Measurements from ENCODE around the gene PRLR. TPM values are rescaled to one million over a fixed set of nuclear protein-coding genes. Genes with fewer than 3 reads are reported as not detected.

The PRLR gene
- total RNA-seq, 1 donor from 2014 or later, result 0.93 TPM

DNA sequence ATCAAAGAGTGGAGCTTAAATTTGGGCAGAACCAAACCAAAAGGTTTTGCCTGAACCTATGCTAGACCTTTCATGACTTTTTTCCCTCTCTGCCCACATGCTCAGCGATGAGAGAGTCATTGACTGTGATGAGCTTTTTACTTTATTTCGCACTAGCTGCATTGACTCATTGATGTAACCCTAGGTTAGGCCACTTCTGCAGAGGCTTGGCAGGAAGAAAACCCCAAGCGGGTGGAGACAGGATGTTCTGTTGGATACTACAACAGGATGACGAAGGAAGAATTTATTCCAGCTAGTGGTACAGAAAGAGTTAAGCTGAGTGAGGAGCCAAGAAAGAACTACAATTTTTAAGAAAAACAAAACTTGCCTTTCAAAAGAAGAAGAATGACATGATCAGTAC is 201.0 kb downstream of the PRLR start:
- Mint-ChIP-seq H3K27me3 (ENCODE audit: low read depth, unreplicated experiment) (peaks cover 4% of the 10 kb centered on the region), H3K9me3 (ENCODE audit: unreplicated experiment) (no peaks in the 10 kb centered on the region), H3K4me1 (ENCODE audit: low read depth, unreplicated experiment) (peaks cover 11% of the 10 kb centered on the region), H3K4me3 (ENCODE audit: unreplicated experiment) (no peak overlapping the region), H3K36me3 (ENCODE audit: low read depth, unreplicated experiment) (no peaks in the 10 kb centered on the region), H3K27ac (ENCODE audit: unreplicated experiment) (no peak overlapping the region)
- H3K36me3 ChIP-seq (ENCODE audit: insufficient read depth, low read length), result no peaks in the 10 kb centered on the region
- H3K27me3 ChIP-seq (ENCODE audit: insufficient read depth, low read length), result no peaks in the 10 kb centered on the region
- peak overlapping the region; percentile 57 for H3K27ac ChIP-seq (ENCODE audit: low read depth, low read length)
- H3K4me2 ChIP-seq (ENCODE audit: low read length), result peak overlapping the region; percentile 53
- H3K4me3 ChIP-seq (ENCODE audit: insufficient read depth, low read depth, low read length), result no peak overlapping the region
- H3K79me2 ChIP-seq (ENCODE audit: insufficient read depth, low read length), result no peaks in the 10 kb centered on the region
- DNase-seq (ENCODE audit: low read depth) (peak; percentile 80), FAIRE-seq (no peak)
- no peaks in the 10 kb centered on the region for H4K20me1 ChIP-seq (ENCODE audit: insufficient read depth, low read length)
- no peak overlapping the region for H2AFZ ChIP-seq (ENCODE audit: low read depth, low read length)
- TF ChIP-seq, protein P1, sequence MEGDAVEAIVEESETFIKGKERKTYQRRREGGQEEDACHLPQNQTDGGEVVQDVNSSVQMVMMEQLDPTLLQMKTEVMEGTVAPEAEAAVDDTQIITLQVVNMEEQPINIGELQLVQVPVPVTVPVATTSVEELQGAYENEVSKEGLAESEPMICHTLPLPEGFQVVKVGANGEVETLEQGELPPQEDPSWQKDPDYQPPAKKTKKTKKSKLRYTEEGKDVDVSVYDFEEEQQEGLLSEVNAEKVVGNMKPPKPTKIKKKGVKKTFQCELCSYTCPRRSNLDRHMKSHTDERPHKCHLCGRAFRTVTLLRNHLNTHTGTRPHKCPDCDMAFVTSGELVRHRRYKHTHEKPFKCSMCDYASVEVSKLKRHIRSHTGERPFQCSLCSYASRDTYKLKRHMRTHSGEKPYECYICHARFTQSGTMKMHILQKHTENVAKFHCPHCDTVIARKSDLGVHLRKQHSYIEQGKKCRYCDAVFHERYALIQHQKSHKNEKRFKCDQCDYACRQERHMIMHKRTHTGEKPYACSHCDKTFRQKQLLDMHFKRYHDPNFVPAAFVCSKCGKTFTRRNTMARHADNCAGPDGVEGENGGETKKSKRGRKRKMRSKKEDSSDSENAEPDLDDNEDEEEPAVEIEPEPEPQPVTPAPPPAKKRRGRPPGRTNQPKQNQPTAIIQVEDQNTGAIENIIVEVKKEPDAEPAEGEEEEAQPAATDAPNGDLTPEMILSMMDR (IDR thresholded peaks at IDR 0.05; ENCODE audit: insufficient read depth, low read depth, low read length), result no peak
- no peak for TF ChIP-seq EZH2 (IDR thresholded peaks at IDR 0.05; ENCODE audit: insufficient read depth, low read length)
- no peaks in the 10 kb centered on the region for H3K9me3 ChIP-seq (ENCODE audit: insufficient read depth, low read depth, low read length)
- H3K4me1 ChIP-seq (ENCODE audit: insufficient read depth, low read length), result peaks cover 13% of the 10 kb centered on the region
- H3K9ac ChIP-seq (ENCODE audit: low read length), result no peak overlapping the region

DNA sequence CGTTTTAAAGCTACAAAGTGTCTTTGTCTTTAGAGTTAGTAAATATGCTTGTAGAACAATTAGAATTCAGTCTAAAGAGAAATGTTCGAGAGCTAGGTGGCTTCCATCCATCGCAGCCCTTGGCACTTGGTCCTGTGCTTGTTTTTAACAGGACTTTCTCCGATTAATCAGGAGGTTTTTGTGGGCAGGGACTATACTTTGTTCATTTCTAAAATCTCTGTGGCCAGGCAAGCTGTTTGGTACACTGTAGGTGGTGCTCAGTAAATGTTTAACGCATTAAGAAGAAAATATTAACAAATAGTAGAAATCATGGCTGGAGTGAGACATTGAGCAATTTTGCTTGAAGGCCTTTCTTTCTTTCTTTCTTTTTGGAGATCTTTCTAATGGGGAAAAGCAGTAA is 203.3 kb downstream of the PRLR start:
- H3K4me1 ChIP-seq (ENCODE audit: insufficient read depth, low read length), result peaks cover 13% of the 10 kb centered on the region
- no peaks in the 10 kb centered on the region for H3K79me2 ChIP-seq (ENCODE audit: insufficient read depth, low read length)
- no peak overlapping the region for H3K27ac ChIP-seq (ENCODE audit: low read depth, low read length)
- no peak overlapping the region for H3K27ac Mint-ChIP-seq (ENCODE audit: unreplicated experiment)
- DNase-seq (ENCODE audit: low read depth) (no peak), FAIRE-seq (no peak)
- H3K4me1 Mint-ChIP-seq (ENCODE audit: low read depth, unreplicated experiment), result peaks cover 11% of the 10 kb centered on the region
- no peak overlapping the region for H3K4me2 ChIP-seq (ENCODE audit: low read length)
- no peaks in the 10 kb centered on the region for H3K27me3 ChIP-seq (ENCODE audit: insufficient read depth, low read length)
- no peak for TF ChIP-seq EZH2 (IDR thresholded peaks at IDR 0.05; ENCODE audit: insufficient read depth, low read length)
- TF ChIP-seq, protein P1 (IDR thresholded peaks at IDR 0.05; ENCODE audit: insufficient read depth, low read depth, low read length), result no peak
- H3K36me3 Mint-ChIP-seq (ENCODE audit: low read depth, unreplicated experiment), result no peaks in the 10 kb centered on the region
- no peak overlapping the region for H3K4me3 ChIP-seq (ENCODE audit: insufficient read depth, low read depth, low read length)
- H3K4me3 Mint-ChIP-seq (ENCODE audit: unreplicated experiment), result no peak overlapping the region
- H3K9me3 Mint-ChIP-seq (ENCODE audit: unreplicated experiment), result no peaks in the 10 kb centered on the region
- no peaks in the 10 kb centered on the region for H3K36me3 ChIP-seq (ENCODE audit: insufficient read depth, low read length)
- H3K9me3 ChIP-seq (ENCODE audit: insufficient read depth, low read depth, low read length), result no peaks in the 10 kb centered on the region
- peaks cover 4% of the 10 kb centered on the region for H3K27me3 Mint-ChIP-seq (ENCODE audit: low read depth, unreplicated experiment)
- H4K20me1 ChIP-seq (ENCODE audit: insufficient read depth, low read length), result no peaks in the 10 kb centered on the region
- H2AFZ ChIP-seq (ENCODE audit: low read depth, low read length), result no peak overlapping the region
- H3K9ac ChIP-seq (ENCODE audit: low read length), result no peak overlapping the region

DNA sequence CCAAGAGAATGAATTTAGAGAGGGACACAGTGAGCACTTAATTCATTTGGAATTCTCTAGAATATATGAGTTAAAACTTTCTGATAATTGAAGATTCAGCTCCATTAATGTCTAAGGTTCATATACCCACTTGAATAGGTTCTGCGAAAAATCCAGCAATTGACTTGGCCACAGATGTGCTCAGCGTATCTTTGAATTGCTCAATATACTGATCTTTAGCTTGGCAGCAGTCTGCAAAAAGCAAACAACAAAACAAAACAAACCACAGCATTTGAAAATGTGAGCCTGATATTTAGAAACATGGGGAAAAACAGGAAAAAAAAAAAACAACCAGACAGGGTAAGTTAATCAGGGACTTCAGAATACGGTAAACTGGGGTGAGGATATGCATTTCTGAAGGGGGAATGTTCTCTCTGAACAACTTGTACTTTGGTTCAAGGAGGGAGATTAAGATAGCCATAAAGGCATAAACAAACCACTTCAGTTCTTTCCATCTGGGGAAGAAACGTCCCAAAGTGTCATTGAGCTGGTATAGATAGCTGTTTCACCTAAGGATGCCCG is 203.9 kb downstream of the PRLR start:
- H2AFZ ChIP-seq (ENCODE audit: low read depth, low read length), result no peak overlapping the region
- H3K36me3 Mint-ChIP-seq (ENCODE audit: low read depth, unreplicated experiment), result no peaks in the 10 kb centered on the region
- H3K27ac ChIP-seq (ENCODE audit: low read depth, low read length), result no peak overlapping the region
- H3K4me1 ChIP-seq (ENCODE audit: insufficient read depth, low read length), result peaks cover 13% of the 10 kb centered on the region
- no peak overlapping the region for H3K4me2 ChIP-seq (ENCODE audit: low read length)
- DNase-seq (ENCODE audit: low read depth) (no peak), FAIRE-seq (no peak)
- H3K9me3 ChIP-seq (ENCODE audit: insufficient read depth, low read depth, low read length), result no peaks in the 10 kb centered on the region
- H3K9me3 Mint-ChIP-seq (ENCODE audit: unreplicated experiment), result no peaks in the 10 kb centered on the region
- no peaks in the 10 kb centered on the region for H4K20me1 ChIP-seq (ENCODE audit: insufficient read depth, low read length)
- peaks cover 4% of the 10 kb centered on the region for H3K27me3 Mint-ChIP-seq (ENCODE audit: low read depth, unreplicated experiment)
- peaks cover 8% of the 10 kb centered on the region for H3K4me1 Mint-ChIP-seq (ENCODE audit: low read depth, unreplicated experiment)
- no peak overlapping the region for H3K4me3 ChIP-seq (ENCODE audit: insufficient read depth, low read depth, low read length)
- H3K27ac Mint-ChIP-seq (ENCODE audit: unreplicated experiment), result no peak overlapping the region
- H3K27me3 ChIP-seq (ENCODE audit: insufficient read depth, low read length), result no peaks in the 10 kb centered on the region
- no peaks in the 10 kb centered on the region for H3K79me2 ChIP-seq (ENCODE audit: insufficient read depth, low read length)
- no peak overlapping the region for H3K9ac ChIP-seq (ENCODE audit: low read length)
- no peak for TF ChIP-seq EZH2 (IDR thresholded peaks at IDR 0.05; ENCODE audit: insufficient read depth, low read length)
- TF ChIP-seq, protein P1 (IDR thresholded peaks at IDR 0.05; ENCODE audit: insufficient read depth, low read depth, low read length), result no peak
- H3K4me3 Mint-ChIP-seq (ENCODE audit: unreplicated experiment), result no peak overlapping the region
- no peaks in the 10 kb centered on the region for H3K36me3 ChIP-seq (ENCODE audit: insufficient read depth, low read length)

Data from astrocyte (in vitro differentiated cells and primary cell).